Medulla oblongata (tissue), 1 donor: ENCODE results near the gene DIPK1B.

Experiments
- DNase-seq: peaks from one replicate; pipeline ENCODE4 v3.0.0-alpha.2; 2015; ENCODE audit errors: extremely low spot score

The DIPK1B gene

GRCh38 chr9:136766410-136767120, 54.2 kb downstream of the DIPK1B start:
- peak; percentile 54 for DNase-seq

- peak; percentile 34 for DNase-seq
Observed at GRCh38 chr9:136769710-136770191, 57.4 kb downstream of the DIPK1B start.

GRCh38 chr9:136771907-136772415, 59.6 kb downstream of the DIPK1B start:
- DNase-seq = no peak

GRCh38 chr9:136773386-136774044, 61.1 kb downstream of the DIPK1B start:
- no peak for DNase-seq
